Breast epithelium (tissue), 4 donors: ENCODE measurements around the gene PXYLP1. TPM values are rescaled to one million over a fixed set of nuclear protein-coding genes. Genes with fewer than 3 reads are reported as not detected.

Experiments used
- DNase-seq, 2 donors: peaks; one replicate each; pipeline ENCODE4 v3.0.0-alpha.2; 2019; ENCODE audit warnings: low spot score in 2 of 2
- H3K27ac ChIP-seq, 2 donors: fragments of 200-600 bp; sonication (generic) in 1 of 2; one replicate each; pipeline ENCODE4 v1.5.1; 2016 to 2019; ENCODE audit warnings: mild to moderate bottlenecking in 1 of 2
- H3K27me3 ChIP-seq, 2 donors: fragments of 200-600 bp; sonication (generic) in 1 of 2; one replicate each; pipeline versions ENCODE4 v1.5.1 to v1.6.0; 2017 to 2019; ENCODE audit warnings: control low read depth in 1 of 2, mild to moderate bottlenecking in 1 of 2
- H3K36me3 ChIP-seq: fragments of 200-600 bp; one replicate; pipeline ENCODE4 v1.5.1; 2019
- H3K4me1 ChIP-seq, 2 donors: fragments of 200-600 bp; sonication (generic); one replicate each; pipeline ENCODE4 v1.5.1; 2016 to 2019; ENCODE audit warnings: control low read depth in 1 of 2
- H3K4me3 ChIP-seq, 3 donors: fragments of 200-600 bp; sonication (generic); 1 replicate in 2 of 3; 2 replicates in 1 of 3; pipeline ENCODE4 v1.5.1; 2016 to 2019; ENCODE audit warnings: mild to moderate bottlenecking in 3 of 3, moderate library complexity in 2 of 3
- H3K9me3 ChIP-seq, 2 donors: fragments of 200-600 bp; sonication (generic) in 1 of 2; one replicate each; pipeline ENCODE4 v1.5.1; 2016 to 2019; ENCODE audit warnings: control low read depth in 1 of 2
- CTCF ChIP-seq, 3 donors: fragments of 450-650 bp; IDR thresholded peaks; one replicate each; pipeline ENCODE4 v1.5.1; 2016 to 2017; ENCODE audit warnings: antibody characterized with exemption in 3 of 3, mild to moderate bottlenecking in 3 of 3, moderate library complexity in 3 of 3
- POLR2A ChIP-seq: fragments of 450-650 bp; IDR thresholded peaks from one replicate; pipeline ENCODE4 v1.6.1; 2016; ENCODE audit warnings: antibody characterized with exemption, mild to moderate bottlenecking, moderate library complexity
- POLR2AphosphoS5 ChIP-seq, 3 donors: sonication (generic); formaldehyde crosslinking; IDR thresholded peaks; one replicate each; pipeline ENCODE4 v1.6.1; 2017; ENCODE audit warnings: antibody characterized with exemption in 3 of 3
- intact Hi-C: fragments of 100-400 bp; cut with DNase I; formaldehyde crosslinking; loops from one replicate; pipeline ENCODE4 v1.15.1; 2023; ENCODE audit warnings: low total_unique reads
- total RNA-seq, 3 donors: library from RNA; depleted of rRNA; stranded (reverse); fragments of >200 nt; gene quantifications; one replicate each; pipeline ENCODE4 v1.1.0, GENCODE V29; 2016

PXYLP1 gene
- total RNA-seq, 3 donors from 2014 or later = 10.7 to 20.8 (median 19.0) TPM

GRCh38 chr3:141250828-141251227 lies 19.2 kb downstream of the PXYLP1 start:
- intact Hi-C loops = no loop called here
- no peaks in the 10 kb centered on the region for H3K36me3 ChIP-seq
- H3K4me3 ChIP-seq = no peak overlapping the region
- H3K4me1 ChIP-seq = no peaks in the 10 kb centered on the region
- no peak overlapping the region for H3K27ac ChIP-seq
- H3K9me3 ChIP-seq = no peaks in the 10 kb centered on the region
- no peak for TF ChIP-seq CTCF (IDR thresholded peaks at IDR 0.05)
- no peak for TF ChIP-seq POLR2AphosphoS5 (IDR thresholded peaks at IDR 0.05)
- TF ChIP-seq POLR2A = no peak
- H3K27me3 ChIP-seq = no peaks in the 10 kb centered on the region
- no peak for DNase-seq

GRCh38 chr3:141253326-141253725 lies 21.7 kb downstream of the PXYLP1 start:
- no peak overlapping the region for H3K4me3 ChIP-seq

GRCh38 chr3:141253811-141254210 lies 22.2 kb downstream of the PXYLP1 start:
- Histone ChIP-seq H3K4me3 (no peak overlapping the region), H3K36me3 (no peaks in the 10 kb centered on the region), H3K9me3 (no peaks in the 10 kb centered on the region), H3K27ac (no peak overlapping the region), H3K27me3 (no peaks in the 10 kb centered on the region), H3K4me1 (no peaks in the 10 kb centered on the region)
- no peak for DNase-seq
- TF ChIP-seq POLR2AphosphoS5 (IDR thresholded peaks at IDR 0.05) (no peak), CTCF (IDR thresholded peaks at IDR 0.05) (no peak), POLR2A (no peak)
- intact Hi-C loops = no loop called here

More at GRCh38 chr3:141253326-141253725, 21.7 kb downstream of the PXYLP1 start:
- Histone ChIP-seq H3K36me3 (no peaks in the 10 kb centered on the region), H3K9me3 (no peaks in the 10 kb centered on the region), H3K27me3 (no peaks in the 10 kb centered on the region), H3K27ac (no peak overlapping the region), H3K4me1 (no peaks in the 10 kb centered on the region)
- TF ChIP-seq POLR2A = no peak
- TF ChIP-seq POLR2AphosphoS5 (IDR thresholded peaks at IDR 0.05) = no peak
- no peak for TF ChIP-seq CTCF (IDR thresholded peaks at IDR 0.05)
- intact Hi-C loops = no loop called here
- no peak for DNase-seq

GRCh38 chr3:141255137-141255845 lies 23.7 kb downstream of the PXYLP1 start:
- Histone ChIP-seq H3K27ac (no peak overlapping the region), H3K4me3 (no peak overlapping the region), H3K36me3 (no peaks in the 10 kb centered on the region), H3K4me1 (no peaks in the 10 kb centered on the region), H3K27me3 (no peaks in the 10 kb centered on the region), H3K9me3 (no peaks in the 10 kb centered on the region)
- DNase-seq = no peak
- intact Hi-C loops = no loop called here
- TF ChIP-seq POLR2AphosphoS5 (IDR thresholded peaks at IDR 0.05) (no peak), POLR2A (no peak), CTCF (IDR thresholded peaks at IDR 0.05) (no peak)

GRCh38 chr3:141255846-141256261 lies 24.2 kb downstream of the PXYLP1 start:
- Histone ChIP-seq H3K27ac (no peak overlapping the region), H3K4me1 (no peaks in the 10 kb centered on the region), H3K36me3 (no peaks in the 10 kb centered on the region), H3K4me3 (no peak overlapping the region), H3K27me3 (no peaks in the 10 kb centered on the region), H3K9me3 (no peaks in the 10 kb centered on the region)
- intact Hi-C loops = no loop called here
- no peak for TF ChIP-seq POLR2A
- DNase-seq = no peak
